NCI-H187 (cell line): Measurements from ENCODE around the gene FRMD4A.
"Not testable (repeated sequence)": the region's sequence is repeated elsewhere in the genome, so short reads cannot be mapped to it uniquely, and the experiment has no call there.

ENCODE experiments used
- DNase-seq, 2 experiments: peaks; one replicate each; lab custom pipeline; 2025; lab: John Stamatoyannopoulos, UW

The FRMD4A gene

DNA sequence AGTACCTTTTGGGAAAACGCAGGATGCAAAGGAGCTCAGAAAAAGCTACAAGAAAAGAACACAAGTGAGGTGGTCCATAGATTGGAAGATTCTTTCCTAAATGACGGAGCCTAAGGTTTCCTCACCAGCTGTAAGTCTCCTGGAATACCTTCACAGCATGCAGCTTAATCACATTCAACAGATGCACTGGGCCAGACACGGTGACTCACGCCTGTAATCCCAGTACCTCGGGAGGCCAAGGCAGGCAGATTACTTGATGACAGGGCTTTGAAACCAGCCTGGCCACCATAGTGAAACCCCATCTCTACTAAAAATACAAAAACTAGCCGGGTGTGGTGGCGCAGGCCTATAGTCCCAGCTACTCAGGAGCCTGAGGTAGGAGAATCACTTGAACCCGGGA is 228.7 kb downstream of the FRMD4A start:
- DNase-seq, result no peak

DNA sequence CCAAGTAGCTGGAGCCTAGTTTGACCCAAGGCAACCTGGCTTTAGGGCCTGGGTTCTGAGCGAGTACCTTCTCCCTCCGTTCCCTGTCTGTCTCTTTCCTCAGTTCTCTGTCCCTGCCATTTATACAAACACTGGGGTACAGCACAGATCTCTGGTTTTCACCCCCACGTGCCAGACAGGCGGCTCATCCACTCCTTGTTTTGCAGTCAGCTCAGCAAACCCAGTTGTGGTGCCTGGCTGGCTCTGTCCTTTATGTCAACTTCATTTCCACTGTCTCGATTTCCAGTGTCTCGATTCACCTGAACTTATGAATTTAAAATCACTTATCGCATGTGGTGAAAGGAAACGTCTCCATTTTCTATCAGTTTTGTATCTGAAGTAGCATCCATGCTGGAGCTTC is 230.8 kb downstream of the FRMD4A start:
- DNase-seq, result no peak

- no peak for DNase-seq
Observed at GRCh38 chr10:14093730-14094484, 236.8 kb downstream of the FRMD4A start.

DNA sequence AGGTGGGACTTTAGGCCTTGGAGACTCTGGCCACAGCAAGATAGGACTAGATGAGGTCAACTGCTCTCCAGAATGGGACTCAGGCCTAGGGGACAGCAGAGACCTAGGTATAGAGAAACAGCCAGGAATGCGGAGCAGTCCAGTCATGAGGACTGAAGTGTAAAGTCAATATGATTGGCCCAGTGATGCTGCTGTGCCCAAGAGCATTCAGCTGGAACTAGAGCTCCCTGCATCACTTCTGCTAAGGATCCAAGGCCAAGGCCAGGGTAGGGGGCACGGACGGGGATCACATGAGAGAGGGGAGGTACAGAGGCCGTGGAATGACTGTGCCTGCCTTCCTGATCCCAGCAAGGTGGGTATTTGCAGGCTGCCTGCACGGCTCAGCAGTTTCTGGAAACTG is 237.9 kb downstream of the FRMD4A start:
- no peak for DNase-seq

DNA sequence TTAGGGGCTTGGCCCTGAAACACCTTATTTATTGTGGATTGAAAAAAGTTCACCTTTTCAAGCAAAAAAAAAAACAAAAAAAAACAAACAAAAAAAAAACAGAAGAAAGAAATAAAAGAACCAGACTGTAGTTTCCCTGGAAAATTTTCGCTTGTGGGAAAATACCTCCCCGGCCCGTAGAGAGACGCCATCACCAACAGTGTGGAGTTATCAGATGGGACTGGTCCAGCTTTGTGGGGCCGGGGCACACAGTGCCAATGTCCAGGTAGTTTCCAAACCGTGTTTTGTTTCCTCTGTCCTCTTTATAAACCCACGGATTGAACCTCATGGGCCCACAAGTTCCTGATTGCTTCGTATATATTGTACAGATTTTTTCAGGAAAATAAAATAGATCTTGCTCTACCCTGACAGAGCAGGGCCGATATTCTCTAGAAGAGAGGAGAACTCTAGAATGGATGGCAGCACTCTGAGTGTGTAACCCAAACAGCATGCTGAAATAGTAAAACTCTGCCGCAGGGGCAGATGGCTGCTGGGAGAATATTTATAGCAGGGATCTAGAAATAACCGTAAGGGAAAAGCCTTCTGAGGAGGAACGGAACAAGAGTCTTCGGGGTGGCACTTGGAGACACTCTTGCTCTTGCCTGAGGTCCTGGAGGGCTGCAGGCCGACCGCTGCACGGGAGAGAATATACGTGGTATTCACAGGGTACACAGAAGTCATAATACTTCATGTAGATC is 241.0 kb downstream of the FRMD4A start:
- no peak for DNase-seq

DNA sequence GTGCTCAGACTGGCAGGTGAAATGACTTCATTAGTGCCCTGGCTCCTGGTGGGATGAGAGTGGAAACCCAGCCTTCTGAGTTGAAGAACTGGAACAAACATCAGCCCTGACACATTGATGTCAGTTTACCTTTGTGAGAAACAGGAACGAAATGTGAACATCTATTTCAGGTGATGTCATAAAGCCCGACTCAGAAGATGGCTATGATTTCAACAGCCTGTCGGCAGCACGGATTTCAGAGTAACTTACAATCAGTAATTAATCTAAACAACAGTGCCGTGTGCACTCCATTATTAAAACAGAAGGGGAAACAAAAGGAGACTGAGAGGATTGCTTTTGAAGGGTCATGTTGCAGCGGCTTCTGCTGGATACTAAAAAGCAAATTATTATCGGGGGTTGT is 243.2 kb downstream of the FRMD4A start:
- DNase-seq, result no peak

- no peak for DNase-seq
Observed at GRCh38 chr10:14086596-14086995, 244.1 kb downstream of the FRMD4A start.

DNA sequence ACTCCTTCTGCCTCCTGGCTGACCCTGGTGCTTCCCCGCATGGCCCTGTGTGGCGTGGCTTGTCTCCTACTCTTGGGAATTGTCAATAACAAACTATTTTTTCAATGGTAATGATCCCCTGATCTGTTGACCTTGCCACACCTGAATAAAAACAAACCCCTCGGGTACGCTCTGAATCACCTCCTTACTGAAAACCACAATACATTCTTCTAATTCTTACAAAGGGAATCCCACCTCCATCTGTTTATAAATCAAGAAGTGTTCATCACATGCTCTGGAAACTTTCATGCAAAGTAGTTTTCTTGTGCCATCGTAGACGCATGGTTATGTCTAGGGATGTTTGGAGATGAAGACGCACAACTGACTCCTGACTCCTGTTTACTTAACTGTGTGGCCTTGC is 245.8 kb downstream of the FRMD4A start:
- no peak for DNase-seq

- no peak for DNase-seq
Observed at GRCh38 chr10:14080795-14081194, 249.9 kb downstream of the FRMD4A start.

DNA sequence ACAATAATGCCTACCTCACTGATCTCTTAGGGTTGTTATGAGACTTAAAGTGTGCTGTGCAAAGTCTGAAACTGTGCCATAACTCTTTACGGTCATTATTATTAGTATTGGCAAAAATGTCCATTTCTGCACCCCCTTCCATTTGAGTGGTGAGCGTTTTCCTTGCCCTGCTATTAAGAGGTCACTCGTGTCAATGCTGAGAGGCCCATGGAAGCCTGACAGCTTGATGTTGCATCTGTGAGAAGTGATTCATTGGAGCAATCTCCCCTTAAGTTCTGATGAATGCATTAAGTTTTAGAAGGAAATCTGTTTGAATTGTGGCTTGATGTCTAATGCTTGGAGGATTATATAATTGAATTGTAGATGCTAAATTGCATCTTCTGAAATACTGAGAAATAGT is 253.3 kb downstream of the FRMD4A start:
- DNase-seq, result no peak

DNA sequence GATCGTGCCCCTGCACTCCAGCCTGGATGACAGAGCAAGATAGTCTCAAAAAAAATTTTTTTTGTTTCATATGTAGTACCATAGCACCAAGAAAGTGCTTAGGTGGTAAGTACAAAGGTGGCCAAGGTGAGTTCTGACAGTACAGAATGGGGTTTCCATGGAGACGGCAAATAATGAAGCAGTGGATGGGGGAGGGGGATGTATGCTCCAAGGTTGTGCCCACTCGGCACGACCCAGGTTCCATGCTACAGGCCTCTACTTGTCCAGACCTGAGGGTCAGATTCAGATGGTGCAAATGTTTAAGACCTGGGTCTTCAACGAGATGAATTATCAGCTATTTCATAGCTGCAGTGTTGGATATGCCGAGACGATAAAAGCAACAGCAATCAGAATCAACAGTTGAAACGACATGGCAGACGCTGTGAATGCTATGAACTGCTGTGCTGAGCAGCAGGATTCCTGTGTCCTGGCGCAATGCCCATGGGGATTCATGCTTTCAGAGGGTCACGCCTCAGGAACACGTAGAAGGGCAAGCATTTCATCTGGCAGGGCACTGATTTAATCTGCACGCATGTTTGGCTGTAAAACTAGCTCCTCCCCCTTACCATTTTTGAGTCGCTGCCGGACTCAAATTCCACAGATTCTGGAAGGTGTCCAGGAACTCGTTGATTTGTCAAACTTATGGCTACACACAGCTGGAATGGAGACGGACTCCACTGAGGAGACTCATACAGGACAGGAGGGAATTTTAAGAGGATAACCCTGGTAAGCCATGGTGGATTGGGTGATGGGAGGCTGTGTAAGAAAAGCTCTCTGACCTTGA is 256.5 kb downstream of the FRMD4A start:
- peak in 1 of 2 experiments; percentile 1 for DNase-seq

DNA sequence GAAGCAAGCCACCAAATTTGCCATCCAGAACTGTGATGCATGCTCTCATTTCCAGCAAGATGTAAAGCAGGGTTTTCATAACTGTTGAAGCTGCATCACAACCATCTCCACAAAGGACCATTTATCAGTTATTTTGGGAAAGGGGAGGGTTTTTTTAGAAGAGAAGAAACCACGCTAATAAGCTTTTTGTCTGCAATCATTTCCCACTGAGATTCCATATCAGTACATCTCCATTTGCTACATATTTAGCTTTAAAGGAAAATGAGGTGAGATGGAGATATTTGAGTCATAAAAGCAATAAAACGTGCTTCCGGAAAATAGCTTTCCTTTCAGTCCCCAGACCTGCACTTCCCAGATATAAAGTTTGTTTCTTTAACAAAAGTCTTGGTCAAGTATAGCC is 258.2 kb downstream of the FRMD4A start:
- DNase-seq, result no peak

DNA sequence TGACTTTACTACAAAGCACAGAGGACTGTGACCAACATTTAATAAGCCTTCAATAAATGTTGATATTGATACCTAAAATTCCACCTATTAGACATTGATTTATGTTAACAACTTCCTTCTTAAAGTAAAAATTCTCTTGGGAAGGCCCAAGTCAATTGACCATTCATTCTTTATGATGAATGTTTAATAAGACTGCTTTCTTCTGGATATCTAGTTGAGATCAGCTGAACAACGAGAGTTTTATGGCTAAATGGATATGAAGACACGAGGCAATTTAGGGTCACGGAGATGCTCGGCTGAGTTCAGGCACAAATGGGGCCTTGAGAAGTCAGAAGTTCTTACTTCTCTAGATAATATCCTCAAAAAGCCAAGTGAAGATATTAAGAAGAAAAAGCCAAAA is 258.8 kb downstream of the FRMD4A start:
- DNase-seq, result no peak

DNA sequence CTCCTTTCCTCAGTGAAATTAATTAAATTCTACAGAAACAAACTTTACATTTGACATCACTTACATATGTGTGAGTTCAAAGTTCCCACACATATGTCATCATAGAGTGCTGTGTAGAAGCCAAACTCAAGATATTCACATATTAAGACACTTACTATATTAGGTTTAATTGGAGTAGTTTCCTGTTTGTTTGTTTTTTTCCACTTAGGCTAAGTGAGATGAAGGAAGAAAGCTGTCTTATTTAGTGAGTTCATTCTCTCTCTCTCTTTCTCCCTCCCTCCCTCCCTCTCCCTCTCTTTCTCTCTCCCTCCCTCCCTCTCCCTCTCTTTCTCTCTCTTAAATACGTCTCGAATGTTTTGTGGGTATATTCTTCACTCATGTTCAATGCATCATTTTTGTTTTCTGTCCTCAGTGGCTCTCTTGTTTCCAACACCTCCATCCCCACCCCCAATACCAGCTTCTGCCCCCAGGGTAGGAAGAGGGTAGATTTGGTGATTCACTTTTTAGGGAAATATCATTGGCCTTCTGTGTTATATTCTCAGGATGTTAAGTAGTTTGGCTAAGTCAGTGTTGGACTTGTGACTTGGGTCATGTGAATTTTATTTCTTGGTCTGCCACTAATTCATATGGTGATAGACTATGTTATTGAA is 262.0 kb downstream of the FRMD4A start:
- DNase-seq, result no peak

GRCh38 chr10:14067638-14068037 is 263.1 kb downstream of the FRMD4A start:
- not testable (repeated sequence) for DNase-seq

GRCh38 chr10:14066106-14066505 is 264.6 kb downstream of the FRMD4A start:
- no peak for DNase-seq

DNA sequence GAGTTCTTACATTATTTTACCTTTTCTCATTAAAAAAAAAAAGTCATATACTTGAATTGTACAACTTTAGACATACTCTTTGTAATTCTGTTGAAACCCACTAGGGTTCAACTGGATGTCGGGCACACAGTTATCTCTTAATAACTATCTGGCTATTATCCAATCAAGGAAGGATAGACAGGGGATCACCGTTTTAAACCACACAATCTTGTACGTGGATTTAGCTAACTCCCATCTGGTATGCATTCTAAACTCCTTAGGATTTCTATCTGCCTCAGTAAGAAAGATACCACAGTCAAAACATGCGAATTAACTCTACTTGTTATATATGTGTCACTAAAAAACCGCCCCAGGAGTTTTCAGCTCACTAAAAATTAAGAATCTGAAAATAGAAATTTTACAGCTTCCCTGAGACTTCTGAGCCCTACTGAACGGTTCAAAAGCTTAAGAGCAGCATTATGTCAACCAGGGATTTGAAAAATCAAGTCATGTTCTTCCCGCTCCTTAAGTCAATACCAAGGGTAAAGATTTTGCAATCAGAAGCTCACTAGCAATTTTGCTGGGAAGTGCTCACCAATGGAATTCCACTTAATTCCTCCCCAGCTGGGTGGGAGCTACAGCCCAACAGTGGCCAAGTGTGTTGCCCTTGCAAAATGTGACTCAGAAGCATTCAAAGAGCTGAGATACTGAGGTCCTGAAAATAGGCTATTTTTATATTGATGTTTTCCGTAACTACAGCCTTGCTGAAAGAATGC is 267.0 kb downstream of the FRMD4A start:
- no peak for DNase-seq

DNA sequence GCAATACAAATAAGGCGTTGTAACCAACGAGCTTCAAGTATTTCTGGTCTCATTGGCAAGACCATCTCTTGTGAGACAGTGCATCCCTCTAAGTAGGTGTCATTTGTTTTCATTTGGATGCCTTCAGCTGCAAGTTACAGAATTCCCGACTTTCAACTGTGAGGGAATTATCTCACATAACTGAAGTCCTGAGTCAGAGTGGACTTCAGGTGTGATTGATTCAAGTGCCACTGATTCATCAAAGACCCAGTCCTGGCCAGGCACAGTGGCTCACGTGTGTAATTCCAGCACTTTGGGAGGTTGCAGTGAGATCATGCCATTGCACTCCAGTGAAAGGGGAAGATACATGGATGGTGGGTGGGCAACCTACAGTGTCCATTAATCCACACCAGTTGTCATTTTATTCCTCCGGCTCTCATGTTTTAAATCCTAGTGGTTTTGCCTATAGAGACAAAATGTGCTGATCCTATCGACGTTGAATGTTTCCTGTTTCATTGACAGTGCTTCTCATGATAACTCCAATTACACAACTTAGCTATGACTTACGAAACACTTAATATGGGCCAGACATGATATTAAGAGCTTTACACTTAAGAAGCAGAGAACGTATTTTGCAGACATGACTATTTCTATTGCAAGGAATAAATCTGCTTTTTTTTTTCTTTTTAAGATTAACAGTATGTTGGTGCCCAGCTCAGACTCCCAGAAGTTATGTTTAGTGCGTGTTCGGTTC is 268.0 kb downstream of the FRMD4A start:
- no peak for DNase-seq

DNA sequence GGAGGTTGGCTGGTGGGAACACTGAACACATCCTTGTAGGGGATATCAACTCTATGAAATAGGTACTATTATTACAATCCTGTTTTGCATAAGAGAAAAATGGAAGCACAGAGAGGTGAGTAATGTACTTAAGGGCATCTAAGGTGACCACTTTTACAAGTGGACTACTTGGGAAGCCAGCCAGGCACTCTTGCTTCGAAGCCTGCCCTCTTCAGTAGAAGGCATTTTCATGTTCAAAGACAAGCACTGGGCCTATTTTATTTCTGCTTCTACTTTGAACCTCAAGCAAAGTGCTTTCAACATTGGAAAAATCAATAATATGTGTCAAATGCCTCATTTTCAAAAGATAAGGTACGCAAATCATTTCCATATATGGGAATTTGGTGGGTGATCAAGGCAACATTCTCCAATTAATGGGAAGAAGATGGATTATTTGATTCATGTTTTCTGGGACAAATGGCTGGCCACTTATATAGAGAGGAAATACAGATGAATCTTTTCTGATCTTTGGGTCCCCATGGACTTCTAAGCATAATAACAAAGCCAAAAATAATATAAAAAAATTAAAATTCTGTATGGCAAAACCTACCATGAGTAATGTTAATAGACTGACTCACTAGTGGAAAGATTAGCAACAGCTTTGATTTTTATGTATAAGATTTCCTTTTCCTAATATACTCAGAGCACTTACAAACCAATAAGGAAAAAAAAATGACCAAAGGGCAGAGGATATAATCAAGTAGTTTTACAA is 270.2 kb downstream of the FRMD4A start:
- DNase-seq, result no peak
